ENCODE data around the gene SASH1.

DNA sequence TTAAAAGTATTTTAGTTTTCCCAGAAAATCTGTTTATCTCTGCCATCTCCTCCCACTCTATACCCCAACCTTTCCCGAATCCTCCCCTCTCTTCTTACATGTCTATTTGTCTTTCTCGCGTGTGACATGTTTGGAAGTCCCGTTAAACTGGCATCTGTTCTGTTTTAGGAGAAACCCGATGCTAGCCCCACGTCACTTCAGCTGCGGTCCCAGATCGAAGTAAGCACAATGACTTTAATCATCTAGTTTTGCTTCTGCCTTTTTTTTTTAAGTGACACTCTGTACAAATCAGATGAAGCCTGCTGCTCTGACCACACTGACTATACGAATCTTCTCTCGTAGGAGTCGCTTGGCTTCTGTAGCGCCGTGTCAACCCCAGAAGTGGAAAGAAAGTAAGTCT, 97.4 kb downstream of the SASH1 start:
- no peak for TF ChIP-seq CTCF (IDR thresholded peaks at IDR 0.05)
- TF ChIP-seq POLR2A (IDR thresholded peaks at IDR 0.05) = no peak

All from body of pancreas (tissue), 4 donors.